ENCODE data around the gene ZNF148. TPM values are rescaled to one million over a fixed set of nuclear protein-coding genes. Genes with fewer than 3 reads are reported as not detected.

Gene ZNF148
- total RNA-seq, 2 donors from 2014 or later: 33.8 to 37.8 TPM

DNA sequence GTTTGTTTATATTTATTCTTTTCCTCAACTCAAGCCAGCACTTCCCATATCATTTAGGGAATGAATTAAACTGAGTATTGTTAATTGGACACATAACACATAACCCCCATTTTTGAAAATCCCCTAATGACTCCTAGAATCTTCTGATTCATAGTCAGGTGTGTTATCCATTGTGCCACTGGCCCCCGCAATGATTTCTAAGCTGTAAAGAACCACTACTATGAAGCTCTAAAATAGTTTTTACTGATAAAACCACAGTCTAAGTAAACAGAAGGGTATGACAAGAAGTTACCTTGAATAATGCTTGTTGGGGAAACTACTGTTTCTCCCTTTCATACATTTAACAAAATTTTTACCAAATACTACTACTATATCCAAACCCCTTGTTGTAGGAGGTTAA, 140.3 kb downstream of the ZNF148 start:
- Mint-ChIP-seq H3K4me1 (peaks cover 13% of the 10 kb centered on the region), H3K36me3 (ENCODE audit: low read depth) (peaks cover 22% of the 10 kb centered on the region), H3K4me3 (no peak overlapping the region), H3K27me3 (ENCODE audit: insufficient read depth) (no peaks in the 10 kb centered on the region), H3K9me3 (no peaks in the 10 kb centered on the region), H3K27ac (no peak overlapping the region)
- no peak overlapping the region for H3K9ac ChIP-seq (ENCODE audit: extremely low read depth, low read length, poor library complexity, severe bottlenecking)
- H3K36me3 ChIP-seq (ENCODE audit: control insufficient read depth, insufficient read depth, low read length): peaks cover 29% of the 10 kb centered on the region
- no peaks in the 10 kb centered on the region for H3K9me3 ChIP-seq (ENCODE audit: control insufficient read depth, low read length)
- TF ChIP-seq, protein P1, sequence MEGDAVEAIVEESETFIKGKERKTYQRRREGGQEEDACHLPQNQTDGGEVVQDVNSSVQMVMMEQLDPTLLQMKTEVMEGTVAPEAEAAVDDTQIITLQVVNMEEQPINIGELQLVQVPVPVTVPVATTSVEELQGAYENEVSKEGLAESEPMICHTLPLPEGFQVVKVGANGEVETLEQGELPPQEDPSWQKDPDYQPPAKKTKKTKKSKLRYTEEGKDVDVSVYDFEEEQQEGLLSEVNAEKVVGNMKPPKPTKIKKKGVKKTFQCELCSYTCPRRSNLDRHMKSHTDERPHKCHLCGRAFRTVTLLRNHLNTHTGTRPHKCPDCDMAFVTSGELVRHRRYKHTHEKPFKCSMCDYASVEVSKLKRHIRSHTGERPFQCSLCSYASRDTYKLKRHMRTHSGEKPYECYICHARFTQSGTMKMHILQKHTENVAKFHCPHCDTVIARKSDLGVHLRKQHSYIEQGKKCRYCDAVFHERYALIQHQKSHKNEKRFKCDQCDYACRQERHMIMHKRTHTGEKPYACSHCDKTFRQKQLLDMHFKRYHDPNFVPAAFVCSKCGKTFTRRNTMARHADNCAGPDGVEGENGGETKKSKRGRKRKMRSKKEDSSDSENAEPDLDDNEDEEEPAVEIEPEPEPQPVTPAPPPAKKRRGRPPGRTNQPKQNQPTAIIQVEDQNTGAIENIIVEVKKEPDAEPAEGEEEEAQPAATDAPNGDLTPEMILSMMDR (conservative IDR thresholded peaks at IDR 0.05): no peak
- no peak for DNase-seq
- no peak overlapping the region for H3K27ac ChIP-seq (ENCODE audit: low read depth, low read length)
- H3K27me3 ChIP-seq (ENCODE audit: control insufficient read depth, insufficient read depth, low read length, poor library complexity, severe bottlenecking): no peaks in the 10 kb centered on the region
- H3K4me3 ChIP-seq (ENCODE audit: low read length): no peak overlapping the region
- no peaks in the 10 kb centered on the region for H3K4me1 ChIP-seq (ENCODE audit: control insufficient read depth, insufficient read depth, low read length)
- WGBS, 2 experiments (ENCODE audit: insufficient coverage in 1 of 2, insufficient read length in 1 of 2): 100% methylated on average over 1 of the region's 1 CpG

- no peak for DNase-seq
- Mint-ChIP-seq H3K27me3 (ENCODE audit: insufficient read depth) (no peaks in the 10 kb centered on the region), H3K4me3 (no peak overlapping the region), H3K9me3 (no peaks in the 10 kb centered on the region), H3K27ac (peak overlapping the region; percentile 37), H3K36me3 (ENCODE audit: low read depth) (peaks cover 22% of the 10 kb centered on the region), H3K4me1 (peaks cover 21% of the 10 kb centered on the region)
- Histone ChIP-seq H3K27ac (ENCODE audit: low read depth, low read length) (no peak overlapping the region), H3K9ac (ENCODE audit: extremely low read depth, low read length, poor library complexity, severe bottlenecking) (no peak overlapping the region), H3K36me3 (ENCODE audit: control insufficient read depth, insufficient read depth, low read length) (peaks cover 37% of the 10 kb centered on the region), H3K27me3 (ENCODE audit: control insufficient read depth, insufficient read depth, low read length, poor library complexity, severe bottlenecking) (no peaks in the 10 kb centered on the region), H3K4me3 (ENCODE audit: low read length) (no peak overlapping the region), H3K4me1 (ENCODE audit: control insufficient read depth, insufficient read depth, low read length) (no peaks in the 10 kb centered on the region), H3K9me3 (ENCODE audit: control insufficient read depth, low read length) (no peaks in the 10 kb centered on the region)
- TF ChIP-seq, protein P1 (conservative IDR thresholded peaks at IDR 0.05): no peak
- WGBS, 2 experiments (ENCODE audit: insufficient coverage in 1 of 2, insufficient read length in 1 of 2): 93 to 96% methylated on average over 3 of the region's 3 CpGs
Measured at GRCh38 chr3:125232401-125232800, 142.7 kb downstream of the ZNF148 start.

DNA sequence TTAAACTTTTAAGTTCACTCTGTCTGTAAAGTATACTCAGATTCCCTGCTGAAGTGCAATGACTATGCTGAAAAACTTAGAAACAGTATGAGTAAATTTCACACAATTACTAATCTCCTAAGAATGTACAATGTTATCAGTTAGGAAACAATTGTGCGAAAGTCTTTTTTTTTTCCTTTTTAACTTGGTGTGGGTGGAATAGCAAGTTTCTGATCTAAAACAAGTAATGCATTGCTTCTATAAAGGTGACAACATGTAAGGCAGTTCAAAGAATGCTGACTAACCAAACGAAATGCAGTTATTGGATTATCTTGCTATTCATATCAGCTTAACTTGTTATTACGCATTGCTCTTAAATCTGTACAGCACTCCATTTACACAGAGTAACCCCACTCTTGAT, 143.2 kb downstream of the ZNF148 start:
- no peaks in the 10 kb centered on the region for H3K27me3 ChIP-seq (ENCODE audit: control insufficient read depth, insufficient read depth, low read length, poor library complexity, severe bottlenecking)
- no peak overlapping the region for H3K4me3 ChIP-seq (ENCODE audit: low read length)
- H3K4me1 Mint-ChIP-seq: peaks cover 21% of the 10 kb centered on the region
- TF ChIP-seq, protein P1 (conservative IDR thresholded peaks at IDR 0.05): no peak
- no peaks in the 10 kb centered on the region for H3K9me3 ChIP-seq (ENCODE audit: control insufficient read depth, low read length)
- DNase-seq: no peak
- H3K27ac Mint-ChIP-seq: peak overlapping the region; percentile 37
- no peak overlapping the region for H3K27ac ChIP-seq (ENCODE audit: low read depth, low read length)
- H3K27me3 Mint-ChIP-seq (ENCODE audit: insufficient read depth): no peaks in the 10 kb centered on the region
- 91 to 94% methylated on average over 2 to 3 of the region's 3 CpGs for WGBS, 2 experiments (ENCODE audit: insufficient coverage in 1 of 2, insufficient read length in 1 of 2)
- no peak overlapping the region for H3K4me3 Mint-ChIP-seq
- H3K36me3 Mint-ChIP-seq (ENCODE audit: low read depth): peaks cover 22% of the 10 kb centered on the region
- H3K36me3 ChIP-seq (ENCODE audit: control insufficient read depth, insufficient read depth, low read length): peaks cover 39% of the 10 kb centered on the region
- no peak overlapping the region for H3K9ac ChIP-seq (ENCODE audit: extremely low read depth, low read length, poor library complexity, severe bottlenecking)
- H3K4me1 ChIP-seq (ENCODE audit: control insufficient read depth, insufficient read depth, low read length): no peaks in the 10 kb centered on the region
- H3K9me3 Mint-ChIP-seq: no peaks in the 10 kb centered on the region
